Dermis microvascular lymphatic vessel endothelial cell (primary cell): ENCODE measurements around the gene NKX2-1. TPM values are rescaled to one million over a fixed set of nuclear protein-coding genes. Genes with fewer than 3 reads are reported as not detected.
"Not testable (repeated sequence)": the region's sequence is repeated elsewhere in the genome, so short reads cannot be mapped to it uniquely, and the experiment has no call there.

Experiments
- DNase-seq, 2 donors: peaks; one replicate each; pipeline versions ENCODE4 v3.0.0 to v3.0.0-alpha.2; 2010; ENCODE audit warnings: low read depth in 2 of 2
- total RNA-seq: library from RNA; depleted of rRNA; stranded (reverse); fragments of >200 nt; gene quantifications from 2 replicates; pipeline ENCODE4 v1.2.1, GENCODE V29; 2014

NKX2-1 gene
- total RNA-seq, result not detected in 2 replicates

DNA sequence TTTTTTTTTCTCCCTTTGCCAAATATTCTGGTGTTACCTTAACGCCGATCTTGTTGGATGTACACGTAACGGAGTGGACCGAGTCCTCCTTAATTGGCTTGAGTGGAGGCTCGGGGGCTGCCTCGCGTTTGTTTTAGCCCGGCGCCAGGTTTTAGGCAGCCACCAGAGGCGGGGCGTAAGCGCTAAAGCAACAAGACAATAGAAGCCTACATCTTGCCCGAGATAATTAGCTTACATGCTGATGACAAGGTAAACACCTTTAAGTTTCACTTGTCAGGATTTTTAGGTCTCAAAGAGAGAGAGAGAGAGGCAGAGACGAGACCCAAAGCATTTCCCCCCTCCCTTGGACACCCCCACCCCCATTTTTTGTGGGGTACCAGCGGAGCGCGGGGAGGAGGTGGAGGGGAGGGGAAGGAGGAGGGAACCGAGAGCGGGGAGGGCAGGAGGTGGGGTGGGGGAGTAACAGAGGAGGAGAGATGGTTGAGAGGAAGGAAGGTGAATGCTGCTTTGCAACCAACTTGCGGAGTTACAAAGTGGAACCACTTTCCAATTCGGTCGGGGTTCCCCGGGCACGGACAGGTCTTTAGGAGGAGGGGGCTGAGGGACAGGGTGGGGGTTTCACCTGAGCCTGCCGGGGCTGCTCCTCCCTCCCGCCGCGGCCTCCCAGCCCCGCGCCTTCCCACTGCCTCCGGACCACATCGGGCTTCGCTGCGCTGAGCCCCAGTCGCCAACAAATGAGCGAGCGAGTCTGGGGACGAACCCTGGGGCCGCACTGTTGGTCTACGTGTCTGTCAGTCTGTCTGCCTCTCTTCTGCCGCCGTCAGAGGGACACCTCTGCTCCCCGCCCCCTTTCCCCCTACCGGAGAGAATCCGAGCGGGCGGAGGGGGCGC is at the start of gene NKX2-1:
Gene NKX2-1 (minus strand): TSS at position 802 of the 891 bp plus-strand sequence. CDS start 103 bp downstream, at position 699.
- DNase-seq, result no peak

- peak in 1 of 2 donors; percentile 17 for DNase-seq
Measured at GRCh38 chr14:36556811-36557433, 36.9 kb upstream of the NKX2-1 start.

- DNase-seq, result no peak
Measured at GRCh38 chr14:36555998-36556743, 36.1 kb upstream of the NKX2-1 start.

DNA sequence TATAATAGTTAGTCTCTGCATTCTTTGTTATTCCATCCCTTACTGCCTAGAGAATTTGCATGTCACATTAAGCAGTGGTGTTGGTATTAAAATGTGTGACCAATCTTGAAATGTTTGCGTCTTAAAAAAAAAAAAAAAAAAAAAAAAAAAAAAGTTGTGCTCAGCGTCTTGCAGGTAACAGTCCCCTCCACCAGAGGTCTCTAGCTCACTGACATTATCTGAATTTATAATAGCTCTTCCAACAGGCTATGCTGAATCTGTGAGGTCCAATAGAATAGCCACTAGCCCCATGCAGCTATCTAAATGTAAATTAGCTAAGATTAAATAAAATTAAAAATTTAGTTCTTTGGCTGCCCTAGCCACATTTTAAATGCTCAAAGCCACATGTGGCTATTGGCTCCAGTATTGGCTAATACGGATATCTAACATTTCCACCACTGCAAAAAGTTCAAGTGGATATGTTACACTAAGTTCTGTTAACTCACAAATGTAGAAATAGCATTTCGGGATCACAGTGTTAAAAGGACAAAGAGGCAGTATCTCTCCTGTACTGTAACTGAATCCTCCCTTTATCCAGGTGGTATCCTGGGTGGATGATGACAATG is 33.7 kb upstream of the NKX2-1 start:
- peak; percentile 34 to 50 for DNase-seq

DNA sequence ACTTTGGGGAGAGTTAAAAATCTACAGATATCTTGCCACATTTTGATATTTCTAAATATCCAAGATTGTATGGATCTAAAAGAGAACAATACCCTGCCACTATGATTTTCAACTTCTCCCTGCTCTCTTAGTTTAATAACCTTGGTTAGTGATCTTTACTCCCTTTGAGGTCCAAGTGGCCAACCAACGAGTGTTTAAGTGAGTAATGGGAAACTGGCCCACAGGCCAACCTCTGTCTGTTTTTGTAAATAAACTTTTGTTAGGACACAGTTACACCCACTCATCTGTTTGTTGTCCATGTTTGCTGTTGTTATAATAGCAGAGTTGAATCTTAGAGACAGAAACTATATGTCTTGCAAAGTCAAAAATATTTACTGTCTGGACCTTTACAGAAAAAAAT is 30.9 kb upstream of the NKX2-1 start:
- no peak for DNase-seq

DNA sequence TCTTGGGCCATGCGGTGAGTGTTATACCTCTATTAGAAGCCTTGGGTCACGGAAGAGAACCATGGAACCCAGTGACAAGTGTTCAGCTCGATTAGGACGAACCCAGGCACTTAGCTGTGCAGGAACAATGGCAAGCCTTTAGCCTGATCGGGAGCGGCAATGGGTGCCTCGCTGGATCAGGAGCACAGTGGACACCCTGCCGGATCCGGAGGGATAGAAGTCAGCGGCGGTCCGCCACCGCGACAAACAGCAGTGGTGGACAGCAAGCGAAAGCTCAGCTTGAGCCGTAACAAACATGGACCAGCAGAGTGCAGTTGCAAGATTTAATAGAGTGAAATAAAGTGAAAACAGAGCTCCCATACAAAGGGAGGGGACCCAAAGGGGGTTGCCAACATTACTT is 24.2 kb upstream of the NKX2-1 start:
- DNase-seq, result not testable (repeated sequence)

DNA sequence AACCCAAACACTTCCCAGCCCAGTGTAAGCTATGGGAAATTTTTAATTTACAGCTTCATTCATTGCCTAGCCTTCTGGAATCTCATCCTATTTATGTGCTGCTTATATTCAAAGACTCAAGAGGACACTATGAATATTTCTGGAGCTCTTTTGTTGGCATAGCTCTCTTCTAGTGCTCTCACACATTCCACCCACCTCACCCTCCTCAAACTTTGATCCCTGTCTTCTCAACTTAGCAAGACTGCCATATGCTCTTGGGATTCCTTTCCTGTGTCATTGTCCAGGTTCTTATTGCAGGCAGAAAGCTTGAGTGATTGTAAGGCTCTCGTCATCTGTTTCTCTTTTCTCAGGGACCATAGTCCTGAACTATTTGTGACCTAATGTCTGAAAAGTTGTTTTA is 18.0 kb upstream of the NKX2-1 start:
- DNase-seq, result no peak

- DNase-seq, result no peak
Measured at GRCh38 chr14:36529062-36529461, 9.0 kb upstream of the NKX2-1 start.

DNA sequence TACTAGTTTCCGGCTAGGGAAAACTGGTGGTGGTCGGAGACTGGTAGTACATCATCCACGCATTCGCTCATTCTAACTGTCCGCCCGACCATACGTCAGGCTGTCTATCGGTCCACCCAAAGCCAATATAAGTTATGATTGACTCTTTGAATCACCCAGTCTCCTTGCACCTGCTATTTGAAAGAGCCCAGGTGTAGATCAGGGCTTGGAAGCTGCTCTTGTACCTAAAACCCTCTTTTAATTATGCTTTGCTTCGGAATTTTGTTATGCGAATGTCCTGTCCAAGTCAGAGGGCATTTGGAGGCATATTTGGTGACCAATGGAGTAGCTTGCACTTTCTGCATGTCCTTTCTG is 5.7 kb upstream of the NKX2-1 start:
- DNase-seq, result no peak

DNA sequence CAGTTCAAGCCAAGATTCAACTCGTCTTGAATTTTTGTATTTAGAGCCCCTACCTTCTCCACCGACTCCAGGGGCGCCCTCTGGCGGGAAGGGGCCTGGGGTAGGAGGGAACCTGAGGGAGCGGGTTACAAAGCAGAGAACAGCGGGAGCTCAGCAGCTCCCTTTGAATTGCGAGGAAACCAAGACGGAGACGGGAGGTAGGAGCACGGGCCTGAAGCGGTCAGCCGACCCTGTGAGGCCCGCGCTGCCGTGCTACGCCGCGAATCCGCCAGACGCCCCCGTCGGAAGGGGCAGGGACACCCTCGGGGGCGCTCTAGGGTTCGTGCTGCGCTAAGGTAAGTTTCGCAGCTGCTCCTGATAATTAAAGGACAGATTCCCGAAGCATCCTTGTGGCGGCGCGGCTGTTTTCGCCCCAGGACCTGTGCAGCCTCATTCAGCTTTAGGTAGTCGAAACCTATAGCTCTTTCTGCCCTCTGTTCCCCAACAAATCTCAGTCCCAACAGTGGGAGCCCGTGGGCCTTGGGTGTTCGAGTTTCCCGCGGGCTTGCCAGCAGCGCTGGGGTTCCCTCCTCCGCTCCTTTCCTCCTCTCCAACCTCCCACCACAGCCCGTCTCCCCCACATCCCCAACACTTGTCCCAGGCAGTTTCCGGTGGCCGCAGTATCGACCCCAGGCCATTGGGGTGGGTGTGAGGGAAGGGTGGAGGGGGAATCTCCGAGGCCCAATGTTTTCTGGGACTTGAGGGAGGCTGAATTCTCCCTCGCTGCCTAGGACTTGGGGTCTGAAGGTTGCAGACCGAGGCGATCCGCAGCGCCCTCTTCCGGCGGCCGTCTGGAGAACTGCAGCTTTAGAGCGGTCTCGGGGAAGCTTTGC is 5.1 kb upstream of the NKX2-1 start:
- DNase-seq, result peak in 1 of 2 donors; percentile 4

- no peak for DNase-seq
Measured at GRCh38 chr14:36524220-36524837, 4.3 kb upstream of the NKX2-1 start.

- no peak for DNase-seq
Measured at GRCh38 chr14:36522972-36523715, 3.1 kb upstream of the NKX2-1 start.

- DNase-seq, result no peak
Measured at GRCh38 chr14:36522347-36522971, 2.4 kb upstream of the NKX2-1 start.

GRCh38 chr14:36521598-36522345 is 1.7 kb upstream of the NKX2-1 start:
- DNase-seq, result no peak

- DNase-seq, result peak in 1 of 2 donors; percentile 19
Measured at GRCh38 chr14:36520601-36521525, 831 bp upstream of the NKX2-1 start.

- DNase-seq, result no peak
Measured at GRCh38 chr14:36518586-36519430, 1.2 kb downstream of the NKX2-1 start.
